ENCODE measurements around the gene EIF3L.

EIF3L gene

DNA sequence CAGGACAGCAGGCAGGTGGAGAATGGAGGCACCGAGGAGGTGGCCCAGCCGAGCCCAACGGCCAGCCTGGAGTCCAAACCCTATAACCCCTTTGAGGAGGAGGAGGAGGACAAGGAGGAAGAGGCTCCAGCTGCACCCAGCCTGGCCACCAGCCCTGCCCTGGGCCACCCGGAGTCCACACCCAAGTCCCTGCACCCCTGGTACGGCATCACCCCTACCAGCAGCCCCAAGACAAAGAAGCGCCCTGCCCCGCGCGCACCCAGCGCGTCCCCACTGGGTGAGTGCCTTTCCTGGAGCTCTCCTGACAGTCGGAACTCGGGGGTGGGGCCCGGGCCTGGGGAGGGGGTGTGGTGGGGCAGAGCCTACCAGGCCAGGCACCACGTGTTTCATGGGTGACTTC lies 76.5 kb downstream of the EIF3L start:
- Histone ChIP-seq H3K4me1 (ENCODE audit: control insufficient read depth in 1 of 2, insufficient read depth in 1 of 2, low read depth in 1 of 2, low read length in 1 of 2) (no peaks in the 10 kb centered on the region), H3K9me3 (no peaks in the 10 kb centered on the region), H3K27me3 (no peaks in the 10 kb centered on the region), H3K4me3 (ENCODE audit: low read depth in 1 of 2, low read length in 1 of 2) (no peak overlapping the region), H3K36me3 (peaks cover 81% of the 10 kb centered on the region), H3K27ac (no peak overlapping the region)
- no peak for TF ChIP-seq CTCF (IDR thresholded peaks at IDR 0.05)

DNA sequence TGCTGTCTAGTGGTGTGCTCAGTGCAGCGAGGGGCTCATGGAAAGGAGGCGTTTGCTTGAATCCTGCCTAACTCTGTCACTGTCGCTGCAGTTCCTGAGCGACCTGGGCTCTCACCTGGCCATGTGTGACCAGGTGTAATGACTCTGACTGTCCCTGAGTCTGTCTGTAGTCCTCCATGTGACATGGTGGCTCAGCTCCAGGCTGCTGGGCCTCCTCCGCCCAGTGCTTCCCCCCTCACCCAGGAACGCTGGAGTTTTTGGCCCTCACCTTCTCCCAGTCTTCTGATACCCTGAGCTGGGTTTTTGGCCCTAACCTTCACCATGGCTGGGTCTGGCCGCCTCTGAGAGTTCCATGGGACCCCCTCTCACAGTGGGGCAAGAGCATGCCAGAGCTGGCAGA lies 77.1 kb downstream of the EIF3L start:
- TF ChIP-seq CTCF (IDR thresholded peaks at IDR 0.05): no peak
- Histone ChIP-seq H3K27me3 (no peaks in the 10 kb centered on the region), H3K4me3 (ENCODE audit: low read depth in 1 of 2, low read length in 1 of 2) (no peak overlapping the region), H3K36me3 (peaks cover 78% of the 10 kb centered on the region), H3K27ac (no peak overlapping the region), H3K4me1 (ENCODE audit: control insufficient read depth in 1 of 2, insufficient read depth in 1 of 2, low read depth in 1 of 2, low read length in 1 of 2) (no peaks in the 10 kb centered on the region), H3K9me3 (no peaks in the 10 kb centered on the region)

GRCh38 chr22:37926771-37927636 lies 77.8 kb downstream of the EIF3L start:
- H3K4me1 ChIP-seq (ENCODE audit: control insufficient read depth in 1 of 2, insufficient read depth in 1 of 2, low read depth in 1 of 2, low read length in 1 of 2): no peaks in the 10 kb centered on the region
- H3K9me3 ChIP-seq: no peaks in the 10 kb centered on the region
- no peak overlapping the region for H3K27ac ChIP-seq
- TF ChIP-seq CTCF (IDR thresholded peaks at IDR 0.05): no peak
- H3K36me3 ChIP-seq: peaks cover 78% of the 10 kb centered on the region
- no peaks in the 10 kb centered on the region for H3K27me3 ChIP-seq
- H3K4me3 ChIP-seq (ENCODE audit: low read depth in 1 of 2, low read length in 1 of 2): no peak overlapping the region

DNA sequence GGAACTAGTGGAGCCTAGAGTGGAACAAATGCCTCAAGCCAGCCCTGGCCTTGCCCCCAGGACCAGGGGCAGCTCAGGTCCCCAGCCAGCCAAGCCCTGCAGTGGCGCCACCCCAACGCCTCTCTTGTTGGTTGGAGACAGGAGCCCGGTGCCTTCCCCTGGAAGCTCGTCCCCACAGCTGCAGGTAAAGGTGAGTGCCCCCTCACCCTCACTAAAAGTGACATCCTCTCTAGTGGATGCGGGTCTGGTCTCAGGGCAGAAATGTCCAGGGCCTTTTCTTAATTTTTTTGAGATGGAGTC lies 78.4 kb downstream of the EIF3L start:
- Histone ChIP-seq H3K9me3 (no peaks in the 10 kb centered on the region), H3K4me1 (ENCODE audit: control insufficient read depth in 1 of 2, insufficient read depth in 1 of 2, low read depth in 1 of 2, low read length in 1 of 2) (no peaks in the 10 kb centered on the region), H3K27ac (no peak overlapping the region), H3K27me3 (no peaks in the 10 kb centered on the region), H3K4me3 (ENCODE audit: low read depth in 1 of 2, low read length in 1 of 2) (no peak overlapping the region), H3K36me3 (peaks cover 81% of the 10 kb centered on the region)
- TF ChIP-seq CTCF (IDR thresholded peaks at IDR 0.05): no peak

GRCh38 chr22:37929390-37929789 lies 80.2 kb downstream of the EIF3L start:
- peaks cover 76% of the 10 kb centered on the region for H3K36me3 ChIP-seq
- H3K4me3 ChIP-seq (ENCODE audit: low read depth in 1 of 2, low read length in 1 of 2): no peak overlapping the region
- TF ChIP-seq CTCF (IDR thresholded peaks at IDR 0.05): no peak
- peaks cover 0 to 7% of the 10 kb centered on the region in 2 experiments for H3K4me1 ChIP-seq (ENCODE audit: control insufficient read depth in 1 of 2, insufficient read depth in 1 of 2, low read depth in 1 of 2, low read length in 1 of 2)
- no peaks in the 10 kb centered on the region for H3K9me3 ChIP-seq
- no peak overlapping the region for H3K27ac ChIP-seq
- no peaks in the 10 kb centered on the region for H3K27me3 ChIP-seq

All from neutrophil (primary cell).